NCI-H2227 (cell line): Measurements from ENCODE around the gene STON1.
"Not testable (repeated sequence)": the region's sequence is repeated elsewhere in the genome, so short reads cannot be mapped to it uniquely, and the experiment has no call there.

Source experiments
- DNase-seq: peaks from one replicate; lab custom pipeline; 2025; ENCODE audit not compliant: unreplicated experiment; lab: John Stamatoyannopoulos, UW

The STON1 gene

GRCh38 chr2:48530033-48530811, at the start of gene STON1:
STON1 (plus strand) TSS chr2:48530154; CDS start chr2:48580634, 50,480 bp downstream.
- DNase-seq = peak; percentile 11

GRCh38 chr2:48480526-48480925, 49.4 kb upstream of the STON1 start:
- DNase-seq = no peak

DNA sequence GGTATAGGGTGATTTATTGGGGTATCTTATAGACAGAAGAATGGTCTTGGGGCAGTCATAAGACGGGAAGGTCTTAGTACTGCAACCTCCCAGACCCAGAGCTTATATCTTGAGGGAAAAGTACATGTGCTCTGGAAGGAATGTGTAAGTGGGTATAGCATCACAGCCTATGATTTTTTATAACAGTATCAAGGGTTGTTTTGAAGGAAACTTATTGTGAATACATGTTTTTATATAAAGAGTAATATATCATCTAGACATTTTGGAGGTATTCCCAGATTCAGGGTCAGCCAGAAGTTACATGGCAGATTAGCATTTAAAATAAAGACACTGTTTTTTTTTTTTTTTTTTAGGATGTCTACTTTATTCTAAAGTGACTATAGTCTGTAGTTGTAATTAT, 47.6 kb upstream of the STON1 start:
- DNase-seq = no peak

GRCh38 chr2:48482769-48483168, 47.2 kb upstream of the STON1 start:
- no peak for DNase-seq

- DNase-seq = no peak
These were observed 46.4 kb upstream of the STON1 start for GRCh38 chr2:48483506-48483905.

- DNase-seq = no peak
These were observed 46.0 kb upstream of the STON1 start for GRCh38 chr2:48483916-48484315.

- DNase-seq = no peak
These were observed 41.4 kb upstream of the STON1 start for GRCh38 chr2:48488545-48488944.

GRCh38 chr2:48496849-48497248, 33.1 kb upstream of the STON1 start:
- DNase-seq = no peak

DNA sequence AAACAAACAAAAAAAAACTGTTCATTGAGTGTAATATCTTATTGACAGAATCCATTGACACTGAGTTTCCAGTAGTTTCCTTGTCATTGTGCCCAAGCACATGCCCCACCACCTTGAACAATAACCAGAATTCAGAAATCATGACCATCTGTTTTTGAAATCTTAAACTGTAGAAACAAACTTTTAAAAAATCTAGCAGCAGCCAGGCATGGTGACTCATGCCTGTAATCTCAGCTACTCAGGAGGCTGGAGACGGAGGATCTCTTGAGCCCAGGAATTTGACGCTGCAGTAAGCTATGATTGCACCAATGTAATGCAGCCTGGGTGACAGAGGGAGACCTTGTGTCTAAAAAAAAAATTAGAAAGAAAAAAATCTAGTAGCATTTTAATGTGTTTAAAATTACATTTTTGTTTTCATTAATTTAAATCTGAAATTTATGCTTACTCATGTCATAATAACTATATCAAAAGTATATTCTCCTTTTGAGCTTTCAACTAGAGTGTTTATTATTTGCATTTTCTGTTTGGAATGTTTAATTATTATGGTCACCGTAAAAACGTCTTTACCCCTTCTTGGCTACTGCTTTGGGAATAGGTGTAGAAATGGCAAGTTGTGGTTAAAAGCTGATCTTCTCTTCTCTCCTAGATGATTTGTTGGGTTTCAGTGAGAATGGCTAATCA, 25.2 kb upstream of the STON1 start:
- DNase-seq = no peak

GRCh38 chr2:48507111-48507510, 22.8 kb upstream of the STON1 start:
- DNase-seq = no peak

- no peak for DNase-seq
These were observed 21.4 kb upstream of the STON1 start for GRCh38 chr2:48508461-48509124.

DNA sequence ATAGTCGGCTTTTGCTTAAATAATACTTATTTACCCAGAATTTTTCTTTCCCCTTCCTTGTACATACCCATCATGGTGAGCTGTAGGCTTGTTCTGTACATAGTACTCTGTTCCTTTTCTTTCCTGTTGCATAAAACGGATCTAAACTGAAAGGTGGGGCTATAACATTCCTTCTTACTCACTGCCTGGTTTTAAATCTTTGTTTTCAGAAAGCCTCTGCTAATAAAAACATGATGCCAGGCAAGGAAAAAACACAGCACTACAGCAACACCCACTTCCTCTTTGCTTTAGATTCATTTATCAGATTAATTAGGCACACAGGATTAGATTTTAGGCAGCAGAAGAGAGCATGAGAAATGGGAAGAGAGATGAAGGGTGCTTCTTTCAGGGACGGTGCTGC, 19.6 kb upstream of the STON1 start:
- DNase-seq = no peak

GRCh38 chr2:48511849-48512470, 18.0 kb upstream of the STON1 start:
- no peak for DNase-seq

- no peak for DNase-seq
These were observed 17.4 kb upstream of the STON1 start for GRCh38 chr2:48512571-48512970.

DNA sequence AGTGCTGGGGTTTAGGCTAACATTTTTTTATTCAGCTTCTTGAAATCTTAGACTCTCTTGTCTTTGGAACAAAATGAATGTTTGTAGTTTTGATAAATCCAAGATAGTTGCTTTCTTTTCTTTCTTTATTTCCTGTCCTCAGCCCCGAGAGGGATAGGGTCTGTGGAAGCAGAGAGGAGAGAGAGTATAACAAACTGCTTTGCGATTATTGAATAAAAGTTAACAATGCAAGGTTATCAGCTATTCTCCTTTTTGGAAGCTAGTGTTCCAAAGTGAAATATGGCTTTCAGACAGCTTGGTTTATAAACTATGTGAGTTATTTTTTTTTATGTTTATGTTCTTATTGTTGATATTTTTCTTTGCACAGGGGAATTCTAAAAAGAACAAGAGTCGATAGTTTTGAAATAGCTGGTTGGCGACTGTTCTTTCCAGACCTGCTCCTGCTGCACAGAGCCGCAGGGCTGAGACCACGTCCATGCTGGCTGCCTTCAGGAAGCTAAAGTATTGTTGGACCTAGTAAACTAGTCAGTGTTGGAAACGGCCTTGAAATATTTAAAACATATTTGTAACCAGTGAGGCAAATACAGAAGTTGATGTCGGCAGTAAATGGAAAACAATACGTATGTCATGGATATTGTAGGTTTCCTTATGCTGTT, 15.5 kb upstream of the STON1 start:
- no peak for DNase-seq

- DNase-seq = no peak
These were observed 14.4 kb upstream of the STON1 start for GRCh38 chr2:48515513-48515985.

DNA sequence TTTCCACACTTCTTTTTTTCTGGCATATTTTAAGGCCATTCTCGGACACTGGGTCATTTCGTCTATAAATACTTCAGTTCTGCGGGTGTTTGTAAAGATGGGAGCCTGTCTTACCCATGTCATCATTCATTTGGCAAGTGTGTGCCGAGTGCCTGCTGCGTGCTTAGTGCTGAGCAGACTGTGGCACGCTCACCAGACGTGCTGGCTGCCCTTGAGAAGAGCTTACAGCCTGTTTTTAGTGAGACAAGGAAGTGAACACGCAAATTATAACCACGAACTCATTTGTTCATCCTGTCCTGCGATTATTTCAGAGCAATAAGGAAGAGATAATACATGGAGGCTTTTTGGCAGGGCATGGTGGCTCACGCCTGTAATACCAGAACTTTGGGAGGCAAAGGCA, 10.4 kb upstream of the STON1 start:
- no peak for DNase-seq

DNA sequence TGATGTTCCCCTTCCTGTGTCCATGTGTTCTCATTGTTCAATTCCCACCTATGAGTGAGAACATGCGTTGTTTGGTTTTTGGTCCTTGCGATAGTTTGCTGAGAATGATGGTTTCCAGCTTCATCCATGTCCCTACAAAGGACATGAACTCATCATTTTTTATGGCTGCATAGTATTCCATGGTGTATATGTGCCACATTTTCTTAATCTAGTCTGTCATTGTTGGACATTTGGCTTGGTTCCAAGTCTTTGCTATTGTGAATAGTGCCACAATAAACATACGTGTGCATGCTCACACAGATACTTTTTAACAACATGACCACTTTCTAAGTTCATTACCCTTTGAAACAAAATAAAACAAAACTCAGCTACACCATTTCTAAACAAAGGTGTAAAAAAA, 5.2 kb upstream of the STON1 start:
- not testable (repeated sequence) for DNase-seq

DNA sequence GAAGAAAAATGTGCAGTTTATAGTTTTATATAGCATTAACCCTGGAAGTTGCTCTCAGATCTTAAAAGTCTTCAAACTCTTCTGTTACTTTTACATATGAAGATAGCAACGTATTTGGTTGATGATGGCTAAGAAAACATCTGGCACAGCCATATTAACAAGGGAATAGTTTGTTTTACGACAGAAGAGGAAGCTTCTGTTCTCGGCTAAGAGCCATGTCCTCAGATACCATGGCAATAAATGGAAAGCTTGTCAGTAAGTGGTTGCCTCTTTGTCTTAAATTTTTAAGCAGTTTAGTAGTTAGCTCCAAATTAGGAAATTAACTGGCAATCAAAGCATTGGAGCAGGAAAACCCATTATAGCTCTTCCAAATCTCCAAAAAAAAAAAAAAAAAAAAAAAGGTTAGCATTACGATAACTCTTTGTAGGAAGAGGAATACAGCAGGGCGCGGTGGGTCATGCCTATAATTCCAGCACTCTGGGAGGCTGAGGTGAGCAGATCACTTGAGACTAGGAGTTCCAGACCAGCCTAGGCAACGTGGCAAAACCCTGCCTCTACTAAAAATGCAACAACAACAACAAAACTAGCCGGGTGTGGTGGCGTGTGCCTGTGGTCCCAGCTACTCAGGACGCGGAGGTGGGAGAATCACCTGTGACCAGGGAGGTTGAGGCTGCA, 4.5 kb upstream of the STON1 start:
- no peak for DNase-seq

- no peak for DNase-seq
These were observed 2.6 kb upstream of the STON1 start for GRCh38 chr2:48527226-48527885.
